GM18498 (cell line): Measurements from ENCODE around the gene POC1A.

Source experiments
- ATAC-seq: cut with Tn5 transposase; IDR thresholded peaks from one replicate; pipeline ENCODE4 v1.9.1; 2021; ENCODE audit warnings: mild to moderate bottlenecking, moderate library complexity; ENCODE audit not compliant: unreplicated experiment

The POC1A gene

GRCh38 chr3:52088445-52089367 lies 65.5 kb downstream of the POC1A start:
- ATAC-seq = no peak

- ATAC-seq = no peak
These were observed 66.5 kb downstream of the POC1A start for GRCh38 chr3:52087731-52088130.

GRCh38 chr3:52086976-52087663 lies 67.1 kb downstream of the POC1A start:
- no peak for ATAC-seq

GRCh38 chr3:52086461-52086860 lies 67.8 kb downstream of the POC1A start:
- no peak for ATAC-seq

- no peak for ATAC-seq
These were observed 68.4 kb downstream of the POC1A start for GRCh38 chr3:52085681-52086282.

- no peak for ATAC-seq
These were observed 69.1 kb downstream of the POC1A start for GRCh38 chr3:52084954-52085680.

GRCh38 chr3:52084216-52084945 lies 69.8 kb downstream of the POC1A start:
- no peak for ATAC-seq

- no peak for ATAC-seq
These were observed 70.6 kb downstream of the POC1A start for GRCh38 chr3:52083556-52084087.

GRCh38 chr3:52082951-52083350 lies 71.3 kb downstream of the POC1A start:
- no peak for ATAC-seq

- ATAC-seq = no peak
These were observed 73.1 kb downstream of the POC1A start for GRCh38 chr3:52080830-52081719.

- ATAC-seq = no peak
These were observed 74.3 kb downstream of the POC1A start for GRCh38 chr3:52079958-52080357.

GRCh38 chr3:52078781-52079560 lies 75.3 kb downstream of the POC1A start:
- ATAC-seq = no peak

- ATAC-seq = no peak
These were observed 76.3 kb downstream of the POC1A start for GRCh38 chr3:52077925-52078324.

GRCh38 chr3:52076896-52077780 lies 77.1 kb downstream of the POC1A start:
- no peak for ATAC-seq

- ATAC-seq = no peak
These were observed 80.7 kb downstream of the POC1A start for GRCh38 chr3:52073490-52073889.

GRCh38 chr3:52072471-52072870 lies 81.8 kb downstream of the POC1A start:
- no peak for ATAC-seq

- ATAC-seq = no peak
These were observed 82.2 kb downstream of the POC1A start for GRCh38 chr3:52072020-52072419.
